HG03108 (cell line): ENCODE measurements around the gene COG6.

Source experiments
- ATAC-seq: cut with Tn5 transposase; IDR thresholded peaks from one replicate; pipeline ENCODE4 v1.9.1; 2021; ENCODE audit warnings: moderate library complexity; ENCODE audit not compliant: unreplicated experiment

The COG6 gene

DNA sequence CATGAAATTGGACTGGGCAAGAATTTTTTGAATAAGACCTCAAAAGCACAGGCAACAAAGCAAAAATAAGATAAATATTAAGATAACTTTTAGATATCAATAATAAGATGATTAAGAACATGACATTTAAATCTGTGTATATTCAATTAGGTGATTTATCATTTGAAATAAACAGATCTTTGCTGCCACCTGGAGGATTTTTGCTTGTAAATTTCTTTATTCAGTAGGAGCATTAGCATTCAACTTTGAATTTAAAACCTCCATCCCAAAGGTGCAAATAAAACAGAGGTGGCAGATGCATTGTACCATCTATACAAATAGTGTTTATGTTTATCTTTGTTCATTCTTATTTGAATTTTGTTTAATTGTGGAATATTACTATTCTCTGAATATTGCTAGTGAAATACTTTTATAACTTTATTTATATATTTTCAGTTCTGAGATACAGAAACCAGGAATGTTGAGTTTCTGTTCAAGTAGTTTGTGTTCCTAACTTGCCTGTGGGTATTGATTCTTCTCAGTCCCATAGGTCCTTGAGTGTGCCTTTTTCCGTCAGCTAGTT, 20.9 kb downstream of the COG6 start:
- no peak for ATAC-seq

DNA sequence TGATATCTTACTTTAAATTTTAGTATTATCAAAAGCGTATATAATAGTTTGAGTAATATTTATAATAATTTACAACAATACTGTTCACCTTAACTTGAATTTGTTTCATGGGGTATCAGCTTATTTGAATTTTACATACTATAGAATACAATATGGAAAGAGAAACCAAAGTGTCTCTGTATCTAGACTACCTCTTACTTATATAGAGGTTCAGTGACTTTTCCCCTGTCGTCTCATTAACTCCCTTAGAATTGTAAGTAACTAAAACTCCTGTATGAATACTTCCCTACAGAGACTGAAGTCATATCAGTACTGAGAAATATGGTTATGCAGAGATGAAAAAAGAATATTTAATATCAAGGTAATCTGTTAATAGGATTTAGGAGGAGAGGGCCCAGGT, 26.8 kb downstream of the COG6 start:
- ATAC-seq = no peak

DNA sequence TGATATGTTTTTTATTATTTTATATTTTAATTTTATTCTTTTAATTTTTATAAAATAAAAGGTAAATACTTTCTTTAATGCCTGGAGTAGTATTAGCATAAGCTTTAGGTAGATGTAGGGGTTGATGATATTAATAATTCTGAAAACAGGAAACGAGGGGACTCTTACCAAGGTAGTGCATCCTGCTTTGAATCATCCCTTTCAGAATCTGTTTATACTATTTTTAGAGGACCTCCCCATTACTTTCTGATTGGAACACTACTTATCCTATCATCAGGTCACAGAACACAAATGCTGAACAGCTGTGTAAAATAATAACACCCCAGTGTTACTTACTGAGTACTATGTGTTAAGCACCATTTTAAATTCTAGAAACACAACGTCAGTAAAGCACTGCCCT, 27.3 kb downstream of the COG6 start:
- peak; percentile 74 for ATAC-seq

DNA sequence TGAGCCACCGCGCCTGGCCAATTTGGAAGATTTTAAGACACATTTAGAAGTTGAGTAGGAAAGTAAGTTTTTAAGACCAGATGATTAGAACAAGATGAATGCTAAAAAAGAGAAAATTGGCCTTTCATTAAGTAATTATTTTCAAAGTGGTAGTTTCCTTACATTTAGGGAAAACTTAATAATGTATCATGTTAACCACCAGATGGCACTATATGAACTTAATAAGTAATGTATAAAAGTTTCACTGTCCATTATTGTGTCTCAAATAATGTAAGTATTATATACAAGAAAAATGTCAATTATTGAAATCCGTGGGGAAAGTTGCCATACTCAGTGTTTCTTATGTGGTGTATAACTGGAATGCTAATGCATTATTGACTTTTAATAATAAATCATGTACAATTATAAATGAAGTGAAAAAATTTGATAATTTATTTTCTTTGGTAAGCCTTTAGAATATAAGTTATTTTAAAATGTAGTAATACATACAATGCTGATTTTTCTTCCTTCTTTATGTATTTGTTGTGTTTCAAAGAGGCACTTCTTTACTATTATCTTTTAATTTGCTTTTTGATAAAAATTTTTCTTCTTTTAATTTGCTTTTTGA, 29.2 kb downstream of the COG6 start:
- no peak for ATAC-seq

DNA sequence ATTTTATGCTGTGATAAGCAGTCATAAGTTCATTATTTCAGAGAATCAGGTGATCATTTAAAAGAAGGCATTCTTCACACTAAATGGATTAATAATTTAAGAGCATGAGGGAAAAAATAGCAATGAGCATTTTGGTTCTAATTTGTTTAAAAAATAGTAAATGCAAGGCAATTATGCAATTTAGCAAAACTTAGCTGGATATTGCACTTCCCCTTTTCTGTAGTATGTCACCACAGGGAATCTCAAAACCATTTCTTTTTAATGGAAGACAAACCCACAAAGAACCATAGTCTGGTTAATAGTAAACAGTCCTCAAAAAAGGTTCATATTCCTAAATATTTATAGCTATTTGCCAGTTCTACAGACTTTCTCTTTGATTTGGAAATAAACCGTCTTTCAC, 30.2 kb downstream of the COG6 start:
- no peak for ATAC-seq

DNA sequence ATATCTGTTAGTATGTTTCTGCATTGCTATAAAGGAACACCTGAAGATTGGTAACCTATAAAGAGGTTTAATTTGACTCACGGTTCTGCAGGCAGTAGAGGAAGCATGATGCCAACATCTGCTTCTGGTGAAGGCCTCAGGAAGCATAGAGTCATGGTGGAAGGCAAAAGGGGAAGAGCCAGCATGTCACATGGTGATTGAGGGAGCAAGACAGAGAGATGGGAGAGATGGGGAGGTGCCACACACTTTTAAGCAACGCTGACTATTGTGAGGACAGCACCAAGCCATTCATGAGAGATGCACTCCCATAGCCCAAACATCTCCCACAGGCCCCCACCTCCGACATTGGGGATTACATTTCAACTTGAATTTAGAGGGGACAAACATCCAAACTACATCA, 32.8 kb downstream of the COG6 start:
- ATAC-seq = no peak

DNA sequence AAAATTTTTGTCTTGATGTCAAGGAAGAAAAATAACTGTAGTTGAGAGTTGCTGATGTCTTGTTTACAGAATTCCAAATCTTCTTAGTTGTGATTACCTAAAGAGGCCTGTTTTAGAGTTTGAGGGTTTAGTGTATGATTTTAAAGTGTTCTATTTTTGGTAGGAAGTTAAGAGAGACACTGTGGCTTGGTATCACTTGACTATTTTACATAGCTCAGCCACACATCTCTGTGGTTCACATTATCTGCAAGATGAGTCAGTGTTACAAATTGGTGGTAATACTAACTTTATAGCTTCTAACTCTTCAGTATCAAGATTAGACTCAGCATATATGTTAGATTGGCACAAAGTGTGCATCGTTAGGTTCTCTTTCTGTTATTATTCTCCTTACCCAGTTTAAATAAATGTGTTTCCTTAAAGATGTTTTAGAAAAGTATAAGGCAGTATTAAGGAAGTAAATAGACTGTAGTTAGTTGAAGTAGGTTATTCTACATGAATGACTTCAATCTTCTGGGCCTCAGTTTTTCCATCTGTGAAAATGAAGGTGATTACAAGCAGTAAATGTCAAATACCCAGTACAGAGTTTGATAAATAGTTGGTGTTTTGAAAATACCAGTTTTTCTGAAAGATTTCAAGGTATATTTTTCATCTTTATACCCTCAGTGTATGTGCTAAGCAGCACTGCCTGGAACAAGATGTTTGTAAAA, 33.4 kb downstream of the COG6 start:
- peak; percentile 82 for ATAC-seq

DNA sequence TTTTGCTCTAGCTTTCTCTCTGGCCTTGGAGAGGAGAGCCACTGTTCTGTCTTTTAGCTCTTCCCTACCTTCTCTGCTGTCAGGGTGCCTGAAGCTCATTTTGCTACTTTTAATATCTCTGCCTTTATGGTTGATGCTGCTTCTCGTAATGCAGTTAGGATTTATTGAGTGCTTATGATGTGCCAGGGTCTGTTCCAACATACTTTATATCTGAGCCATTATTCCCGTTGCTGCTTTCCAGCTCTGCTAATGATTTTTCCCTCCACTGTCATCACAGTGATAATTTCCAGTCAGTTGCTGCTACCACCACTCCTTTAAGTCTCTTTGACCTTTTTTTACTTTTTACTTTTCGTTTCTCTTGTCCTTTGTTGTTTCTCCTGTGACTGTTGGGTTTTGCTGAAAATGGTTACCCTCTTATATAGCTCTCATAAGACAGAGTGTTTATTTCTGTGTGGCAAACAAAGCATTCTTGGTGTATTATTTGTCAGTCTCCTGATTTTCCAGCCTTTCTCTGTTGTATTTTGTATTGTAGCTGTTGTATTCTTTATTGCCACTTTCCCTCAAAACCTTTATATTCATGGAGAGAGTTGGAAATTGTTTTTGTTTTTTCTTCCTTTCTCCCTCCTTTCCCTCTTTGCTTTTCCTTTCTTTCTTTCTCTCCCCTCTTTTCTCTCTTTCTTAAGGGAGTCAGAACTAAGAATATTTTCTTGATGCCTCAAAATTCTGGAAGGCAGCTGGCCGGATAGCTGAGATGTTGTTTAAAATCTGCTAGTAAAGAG, 37.4 kb downstream of the COG6 start:
- ATAC-seq = no peak

DNA sequence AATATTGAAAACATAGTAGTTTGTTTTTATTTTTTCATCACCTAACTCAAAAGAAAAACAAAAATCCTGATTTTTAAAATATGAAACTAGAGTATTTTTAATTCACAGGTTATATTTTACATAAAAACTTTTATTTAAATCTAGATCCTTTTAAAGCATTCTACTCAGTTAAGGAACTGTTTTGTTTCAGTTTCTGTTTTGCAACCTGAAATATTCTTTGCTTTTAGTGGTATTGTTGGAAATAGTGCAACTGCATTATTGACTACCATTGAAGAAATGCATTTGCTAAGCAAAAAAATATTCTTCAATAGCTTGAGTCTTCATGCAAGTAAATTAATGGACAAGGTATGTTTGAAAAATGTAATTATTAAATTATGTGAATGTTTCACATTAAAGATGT, 43.8 kb downstream of the COG6 start:
- ATAC-seq = no peak

DNA sequence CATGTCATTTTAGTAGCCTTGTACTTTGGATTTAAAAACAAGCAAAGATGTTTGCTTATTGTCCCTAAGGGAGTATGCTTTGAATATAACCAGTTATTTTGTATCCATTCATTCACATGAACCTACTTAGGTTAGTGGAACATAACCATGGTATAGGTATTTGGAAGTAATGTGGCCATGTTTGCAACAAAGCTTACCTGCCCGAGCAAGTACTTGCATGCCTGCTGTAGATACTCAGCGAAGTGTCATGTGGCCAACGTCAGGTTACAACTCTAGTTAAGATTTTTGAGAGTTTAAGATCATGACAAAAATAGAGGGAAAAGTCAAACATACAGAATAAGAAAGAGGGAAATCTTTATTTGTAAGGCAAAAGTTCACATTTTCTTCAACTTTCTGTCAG, 57.2 kb downstream of the COG6 start:
- ATAC-seq = no peak

DNA sequence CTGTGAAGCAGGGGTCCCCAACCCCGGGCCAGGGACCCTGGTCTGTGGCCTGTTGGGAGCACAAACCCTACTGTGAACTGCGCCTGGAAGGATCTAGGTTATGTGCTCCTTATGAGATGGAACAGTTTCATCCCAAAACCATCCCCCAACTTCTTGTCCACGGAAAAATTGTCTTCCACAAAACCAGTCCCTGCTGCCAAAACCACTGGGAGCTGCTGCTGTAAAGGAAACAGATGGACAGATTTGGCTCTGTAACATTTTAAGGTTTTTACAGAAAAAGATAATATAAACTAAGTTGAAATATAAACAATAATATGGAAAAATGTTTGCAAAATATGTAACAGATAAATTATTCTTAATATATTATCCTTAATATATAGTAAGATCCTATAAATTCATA, 73.7 kb downstream of the COG6 start:
- ATAC-seq = no peak

DNA sequence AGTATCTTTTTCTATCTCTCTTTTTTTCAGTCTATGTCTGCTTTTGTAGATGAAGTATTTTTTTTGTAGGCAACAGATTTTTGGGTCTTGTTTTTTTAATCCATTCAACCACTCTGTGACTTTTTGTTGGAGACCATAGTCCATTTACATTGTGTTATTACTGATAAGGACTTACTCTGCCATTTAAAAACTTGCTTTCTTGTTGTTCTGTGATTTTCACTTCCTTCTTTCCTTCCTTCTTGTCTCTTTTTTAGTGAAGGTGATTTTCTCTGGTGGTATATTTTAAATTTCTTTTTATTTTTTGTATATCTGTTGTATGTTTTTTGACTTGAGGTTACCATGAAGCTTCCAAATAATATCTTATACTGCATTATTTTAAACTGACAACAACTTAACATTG, 79.5 kb downstream of the COG6 start:
- ATAC-seq = no peak

DNA sequence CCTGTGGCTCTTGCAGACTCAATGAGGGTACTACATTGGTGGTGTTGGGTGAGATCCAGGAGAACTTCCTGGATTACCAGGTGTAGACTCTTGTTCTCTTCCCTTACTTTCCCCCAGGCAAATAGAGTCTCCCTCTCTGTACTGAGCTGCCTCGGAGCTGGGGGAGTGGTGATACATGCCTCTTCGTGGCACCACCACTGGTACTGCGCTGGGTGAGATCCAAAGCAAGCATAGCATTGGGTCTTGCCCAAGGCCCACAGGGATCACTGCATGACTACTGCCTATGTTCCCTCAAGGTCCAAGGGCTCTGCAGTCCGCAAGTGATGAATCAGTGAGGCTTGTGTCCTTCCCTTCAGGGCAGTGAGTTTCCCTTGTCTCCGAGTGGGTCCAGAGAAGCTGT, 81.6 kb downstream of the COG6 start:
- ATAC-seq = no peak

DNA sequence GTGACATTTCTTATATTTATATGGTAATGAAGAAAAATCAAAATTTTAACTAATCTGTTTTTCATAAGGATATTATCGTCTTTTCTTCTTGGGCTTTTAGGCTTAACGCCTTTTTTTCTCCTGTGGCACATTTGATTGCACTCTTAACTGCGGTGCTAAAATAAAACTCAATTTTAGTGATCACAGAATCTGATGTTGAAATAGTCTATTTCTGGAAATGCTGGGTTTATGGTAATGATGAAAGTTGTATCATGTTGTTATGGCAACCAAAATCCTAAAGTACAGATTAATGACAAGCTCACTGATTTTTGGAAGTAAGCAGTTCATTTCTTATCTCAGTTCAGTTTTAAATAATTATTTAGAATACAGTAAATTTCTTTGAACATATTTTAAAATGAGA, 85.3 kb downstream of the COG6 start:
- ATAC-seq = no peak

DNA sequence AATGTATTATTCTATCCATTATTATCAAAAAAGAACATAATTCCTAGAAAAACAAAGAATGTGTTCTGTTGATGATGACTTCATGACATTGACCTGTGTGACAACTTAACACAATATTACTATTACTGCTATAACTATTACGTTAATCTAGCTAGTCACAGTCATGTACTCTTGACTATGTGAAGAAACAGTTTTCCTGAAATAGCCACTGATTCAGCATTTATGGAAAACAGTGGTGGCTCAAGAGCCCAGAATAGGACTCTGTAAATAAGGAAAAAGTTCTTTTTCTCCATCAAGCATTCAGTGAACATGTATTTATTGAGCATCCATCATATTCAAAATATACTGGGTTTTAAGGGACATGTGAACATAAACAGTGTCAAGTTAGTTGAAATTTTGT, 93.5 kb downstream of the COG6 start:
- no peak for ATAC-seq

DNA sequence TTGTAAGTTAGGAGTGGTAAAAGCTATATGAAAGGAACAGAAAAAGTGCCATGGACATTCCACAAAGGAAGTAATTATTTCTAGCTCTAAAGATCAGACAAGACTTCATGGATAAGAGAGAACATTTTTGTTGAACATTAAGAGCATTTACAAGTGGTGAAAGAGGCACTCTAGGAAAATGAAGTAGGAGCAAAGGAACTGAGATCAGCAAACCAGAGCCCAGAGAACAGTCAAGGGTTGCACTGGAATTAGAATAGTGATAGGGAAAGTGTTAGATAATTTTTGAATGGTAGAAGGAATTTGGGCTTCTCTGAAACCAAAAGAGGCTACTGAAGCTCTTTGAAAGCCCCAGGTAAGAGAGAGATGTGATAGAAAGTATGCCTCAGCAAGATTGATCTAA, 94.1 kb downstream of the COG6 start:
- no peak for ATAC-seq

DNA sequence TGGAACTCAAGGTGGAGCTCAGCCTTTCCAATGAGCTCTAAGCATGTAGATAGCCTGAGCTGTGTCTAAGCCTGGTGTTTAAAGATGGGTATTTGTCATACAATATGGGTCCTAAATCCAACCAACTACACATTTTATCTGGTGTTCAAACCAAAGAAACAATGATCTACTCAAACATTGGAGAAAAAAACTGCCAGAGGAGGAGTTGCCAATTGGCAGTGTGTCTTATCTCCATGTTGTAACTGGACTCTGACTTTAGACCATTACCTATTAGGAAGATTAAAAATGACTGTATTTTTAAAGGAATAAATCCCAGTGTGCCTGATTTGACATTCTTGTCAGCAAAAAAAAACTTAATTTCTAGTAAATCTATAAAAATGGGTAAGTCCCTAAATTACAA, 96.3 kb downstream of the COG6 start:
- no peak for ATAC-seq

DNA sequence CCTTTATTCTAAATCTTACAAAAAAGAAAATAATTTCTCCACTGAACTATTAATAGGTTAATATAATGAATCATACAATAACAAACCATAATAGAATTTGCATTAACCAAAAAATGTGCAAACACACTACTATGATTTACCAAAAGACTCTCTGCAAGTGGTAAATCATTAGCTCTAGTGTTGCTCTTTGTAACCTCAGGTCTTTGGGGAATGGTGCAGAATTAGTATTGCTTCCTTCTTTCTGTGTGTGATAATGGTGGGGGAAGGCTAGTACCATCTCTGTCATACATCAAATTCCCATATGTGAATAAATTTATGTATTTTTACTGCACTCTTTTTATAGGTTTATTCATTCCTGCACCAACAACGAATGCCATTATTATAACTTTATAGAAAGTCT, 105.1 kb downstream of the COG6 start:
- ATAC-seq = peak; percentile 96

DNA sequence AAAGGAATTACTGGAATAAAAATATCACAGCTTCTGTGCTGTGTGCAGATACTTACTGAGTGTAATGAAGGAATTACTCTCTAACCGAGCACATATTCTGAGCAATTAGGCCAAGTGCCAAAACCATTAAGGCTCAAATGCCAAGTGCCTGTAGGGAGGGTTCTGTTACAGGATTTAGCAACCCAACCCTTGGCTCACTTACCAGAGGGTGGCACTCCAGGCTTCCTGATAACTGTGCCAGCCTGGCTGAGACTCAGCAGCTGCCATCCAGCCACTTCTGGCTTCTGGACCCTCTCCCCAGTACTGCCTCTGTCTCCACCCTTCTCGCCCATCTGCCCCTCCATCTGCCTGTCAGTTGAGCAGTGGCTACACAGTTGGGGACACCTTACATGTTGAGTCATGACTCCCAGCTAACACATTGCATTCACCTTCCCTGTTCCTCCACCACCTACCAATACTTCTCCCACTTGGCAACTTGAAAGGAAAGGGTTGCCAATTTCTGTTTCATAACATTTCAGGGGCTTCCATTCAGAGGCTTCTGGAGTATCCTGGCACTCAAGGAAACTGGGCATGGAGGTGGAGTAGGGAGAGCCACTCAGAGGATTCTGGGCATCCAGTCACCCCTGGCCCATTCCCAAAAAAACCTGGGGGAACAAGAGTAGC, 110.5 kb downstream of the COG6 start:
- ATAC-seq = no peak

DNA sequence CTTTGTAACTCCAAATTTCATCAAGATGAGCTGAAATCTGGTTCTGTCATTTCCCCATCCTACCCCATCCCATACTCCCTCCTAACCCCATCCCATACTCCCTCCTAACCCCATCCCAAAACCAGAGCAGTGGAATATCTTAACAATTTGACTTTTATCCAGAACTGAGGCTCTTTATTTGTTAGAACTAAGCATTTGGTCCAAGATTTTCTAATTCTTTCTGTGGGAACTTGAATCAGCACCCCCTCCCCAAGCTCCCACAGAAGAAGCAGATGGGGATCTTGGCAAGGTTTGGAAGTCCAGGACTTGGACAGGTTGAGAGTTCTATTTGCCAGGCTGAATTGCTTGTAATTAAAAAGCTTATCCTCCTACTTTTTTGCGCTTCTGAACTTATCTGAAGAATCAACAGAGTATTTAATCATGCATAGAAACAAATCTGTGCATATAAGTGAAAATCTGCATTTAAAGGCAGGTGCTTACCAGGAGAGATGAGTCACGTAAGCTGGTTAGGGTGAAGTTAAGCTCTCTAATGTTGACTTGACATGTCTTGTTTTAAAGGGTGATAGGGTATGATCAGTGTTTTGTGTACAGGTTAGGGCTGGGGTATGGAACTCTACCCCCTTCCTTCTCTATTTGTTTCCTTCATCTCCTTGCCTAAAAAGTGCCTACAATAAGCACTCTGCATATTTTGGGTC, 111.1 kb downstream of the COG6 start:
- no peak for ATAC-seq
